Memory B cell (primary cell): ENCODE data around the gene CCT5.
A peak's percentile ranks its signal among the peaks of the same experiment; 100 is the strongest.
"Not testable (repeated sequence)": the region's sequence is repeated elsewhere in the genome, so short reads cannot be mapped to it uniquely, and the experiment has no call there.

Experiments
- ATAC-seq: fragments of 150-1000 bp; cut with Tn5 transposase; 2 replicates; pipeline ENCODE4 v1.10.0; 2021; ENCODE audit warnings: low read depth, mild to moderate bottlenecking, moderate library complexity
- DNase-seq, 2 donors: peaks; one replicate each; pipeline ENCODE4 v3.0.0; 2022; ENCODE audit warnings: low spot score in 2 of 2
- H3K27ac Mint-ChIP-seq: one replicate; pipeline ENCODE4 v1.8.0; 2022; ENCODE audit warnings: mild to moderate bottlenecking, moderate library complexity, mixed read lengths
- H3K27me3 Mint-ChIP-seq: one replicate; pipeline ENCODE4 v1.8.0; 2022; ENCODE audit warnings: mixed read lengths
- H3K36me3 Mint-ChIP-seq: one replicate; pipeline ENCODE4 v1.8.0; 2022; ENCODE audit warnings: mild to moderate bottlenecking, mixed read lengths
- H3K4me1 Mint-ChIP-seq: one replicate; pipeline ENCODE4 v1.8.0; 2022; ENCODE audit warnings: mixed read lengths
- H3K4me3 Mint-ChIP-seq: one replicate; pipeline ENCODE4 v1.8.0; 2022; ENCODE audit warnings: mild to moderate bottlenecking, moderate library complexity, mixed read lengths
- H3K9me3 Mint-ChIP-seq: one replicate; pipeline ENCODE4 v1.8.0; 2022; ENCODE audit warnings: mixed read lengths

Gene CCT5

DNA sequence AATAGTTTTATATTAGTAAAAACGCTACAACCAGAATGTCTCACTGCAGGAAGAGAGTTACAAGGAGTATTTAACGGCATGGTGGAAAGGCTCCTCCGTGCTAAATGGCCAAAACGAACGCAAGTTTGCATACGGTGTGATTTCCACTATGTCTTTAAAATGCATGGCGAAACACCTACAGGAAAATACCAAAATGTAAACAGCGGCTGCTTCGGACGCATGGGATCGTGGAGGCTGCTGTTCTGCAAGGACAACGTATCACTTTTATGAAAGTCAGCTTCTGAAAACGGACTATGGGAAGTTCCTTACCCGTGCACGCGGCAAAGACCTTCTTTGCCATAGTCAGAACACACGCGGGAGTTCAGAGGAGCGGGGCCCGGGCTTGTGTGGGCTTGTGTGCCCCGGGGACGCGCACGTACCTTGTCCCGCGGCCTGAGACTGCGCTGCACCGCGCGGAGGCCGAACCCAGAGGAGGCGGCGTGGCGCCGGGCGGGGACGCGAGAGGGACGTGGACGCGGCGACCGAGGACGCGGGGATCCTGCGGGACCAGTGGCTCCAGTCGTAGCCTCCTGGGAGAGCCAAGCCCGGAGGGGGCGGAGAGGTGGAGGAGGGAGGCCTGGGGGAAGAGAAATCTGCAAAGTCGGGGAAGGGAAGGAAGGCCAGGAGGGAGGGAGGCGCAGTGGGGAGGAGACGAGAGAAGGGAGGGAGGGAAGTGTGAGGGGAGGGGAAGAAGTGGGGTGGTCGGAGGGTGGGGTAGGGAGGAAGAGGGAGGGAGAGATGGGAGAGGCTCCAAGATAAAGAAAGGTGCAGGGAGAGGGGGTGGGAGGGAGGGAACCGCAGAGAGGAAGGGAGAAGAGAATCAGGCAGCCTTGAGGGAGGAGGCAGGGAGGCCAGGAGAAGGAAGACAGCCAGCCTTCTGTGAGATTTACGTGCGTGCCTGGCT is 57.4 kb downstream of the CCT5 start, which contains the start of gene CMBL:
CMBL (minus strand) TSS at position 697 of the 943 bp plus-strand sequence. CDS start 17,140 bp downstream, outside the sequence.
- ATAC-seq (peak; percentile 74), DNase-seq (peak; percentile 2 to 13)
- Mint-ChIP-seq H3K27me3 (peaks cover 25% of the 10 kb centered on the region), H3K4me1 (peaks cover 7% of the 10 kb centered on the region), H3K4me3 (peak within 1 kb of the TSS; percentile 91), H3K36me3 (peaks cover 2% of the 10 kb centered on the region), H3K27ac (no peak within 1 kb of the TSS), H3K9me3 (no peaks in the 10 kb centered on the region)

DNA sequence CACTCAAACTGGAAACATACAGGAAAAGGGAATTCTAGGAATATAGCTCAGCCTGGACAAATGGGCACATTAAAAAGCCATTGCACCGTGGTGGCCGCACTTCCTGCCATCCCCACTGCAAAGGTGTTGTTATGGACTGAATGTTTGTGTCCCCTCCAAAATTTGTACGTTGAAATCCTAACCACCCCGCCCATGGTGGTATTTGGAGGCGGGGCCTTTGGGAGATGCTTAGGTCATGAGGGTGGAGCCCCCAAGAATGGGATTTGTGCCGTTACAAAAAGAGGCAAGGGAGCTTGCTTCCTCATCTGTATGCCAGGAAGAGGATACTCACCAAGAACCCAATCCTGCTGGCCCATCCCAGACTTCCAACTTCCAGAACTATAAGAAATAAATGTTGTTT is 58.8 kb downstream of the CCT5 start:
- DNase-seq (no peak), ATAC-seq (no peak)
- Mint-ChIP-seq H3K9me3 (no peaks in the 10 kb centered on the region), H3K27me3 (peaks cover 25% of the 10 kb centered on the region), H3K27ac (no peak overlapping the region), H3K4me3 (peak overlapping the region; percentile 14), H3K4me1 (peaks cover 7% of the 10 kb centered on the region), H3K36me3 (peaks cover 2% of the 10 kb centered on the region)

DNA sequence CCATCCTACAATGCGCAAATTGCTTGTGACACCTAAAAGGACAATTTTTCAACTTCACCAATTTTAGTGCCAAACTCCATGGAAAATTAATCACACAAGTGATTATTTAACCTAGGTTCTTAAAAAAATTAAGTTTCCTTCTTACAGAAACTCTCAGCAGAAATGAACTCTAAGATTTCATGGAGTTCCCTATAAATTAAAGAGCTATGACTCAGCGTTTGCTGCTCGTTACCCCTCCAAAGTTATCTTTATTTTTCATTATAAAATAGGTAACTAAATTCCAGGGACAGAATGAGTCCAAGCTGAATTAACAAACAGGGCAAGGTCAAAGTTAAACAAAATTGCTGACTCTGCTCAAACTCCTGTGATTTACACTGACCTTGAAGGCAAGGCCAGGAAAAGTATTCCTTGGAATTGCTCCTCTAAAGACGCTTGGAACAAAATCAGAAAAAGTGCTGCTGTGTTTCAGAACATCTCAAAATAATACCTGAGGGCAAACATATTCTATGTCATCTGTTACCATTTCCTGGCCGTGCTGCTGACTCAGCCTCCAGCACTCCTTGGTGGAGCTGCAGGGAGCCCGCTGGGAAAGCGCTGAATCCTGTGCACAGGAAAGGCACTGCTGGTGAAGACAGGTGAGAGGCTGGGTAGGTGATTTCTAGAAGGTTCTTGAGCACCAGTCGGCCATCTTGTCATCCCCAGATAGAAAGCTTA is 60.1 kb downstream of the CCT5 start:
- DNase-seq, result no peak
- Mint-ChIP-seq H3K27ac (no peak overlapping the region), H3K9me3 (no peaks in the 10 kb centered on the region), H3K36me3 (peaks cover 2% of the 10 kb centered on the region), H3K4me1 (peaks cover 7% of the 10 kb centered on the region), H3K27me3 (peaks cover 22% of the 10 kb centered on the region), H3K4me3 (no peak overlapping the region)
- ATAC-seq, result no peak

DNA sequence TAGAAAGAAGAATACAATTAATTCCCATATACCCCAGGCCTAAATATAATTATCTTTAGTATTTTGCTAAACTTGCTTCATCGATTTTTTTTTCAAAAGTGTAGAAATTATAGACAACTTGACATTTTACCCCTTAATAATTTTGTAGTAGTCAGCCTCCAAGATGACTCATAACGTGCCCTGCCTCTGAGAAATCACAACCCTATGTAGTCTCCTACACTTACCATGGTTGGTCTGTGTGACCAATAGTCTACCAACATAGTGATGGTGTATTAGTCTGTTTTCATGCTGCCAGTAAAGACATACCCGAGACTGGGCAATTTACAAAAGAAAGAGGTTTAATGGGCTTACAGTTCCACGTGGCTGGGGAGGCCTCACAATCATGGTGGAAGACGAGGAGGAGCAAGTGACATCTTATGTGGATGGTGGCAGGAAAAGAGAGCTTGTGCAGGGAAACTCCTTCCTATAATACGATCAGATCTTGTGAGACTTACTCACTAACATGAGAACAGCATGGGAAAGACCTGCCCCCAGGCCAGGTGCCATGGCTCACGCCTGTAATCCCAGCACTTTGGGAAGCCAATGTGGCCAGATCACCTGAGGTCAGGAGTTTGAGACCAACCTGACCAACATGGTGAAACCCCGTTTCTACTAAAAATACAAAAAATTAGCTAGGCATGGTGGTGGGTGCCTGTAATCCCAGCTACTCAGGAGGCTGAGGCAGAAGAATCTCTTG is 60.9 kb downstream of the CCT5 start:
- DNase-seq, H3K27ac Mint-ChIP-seq: not testable (repeated sequence)
- H3K27me3 Mint-ChIP-seq, result peaks cover 20% of the 10 kb centered on the region

DNA sequence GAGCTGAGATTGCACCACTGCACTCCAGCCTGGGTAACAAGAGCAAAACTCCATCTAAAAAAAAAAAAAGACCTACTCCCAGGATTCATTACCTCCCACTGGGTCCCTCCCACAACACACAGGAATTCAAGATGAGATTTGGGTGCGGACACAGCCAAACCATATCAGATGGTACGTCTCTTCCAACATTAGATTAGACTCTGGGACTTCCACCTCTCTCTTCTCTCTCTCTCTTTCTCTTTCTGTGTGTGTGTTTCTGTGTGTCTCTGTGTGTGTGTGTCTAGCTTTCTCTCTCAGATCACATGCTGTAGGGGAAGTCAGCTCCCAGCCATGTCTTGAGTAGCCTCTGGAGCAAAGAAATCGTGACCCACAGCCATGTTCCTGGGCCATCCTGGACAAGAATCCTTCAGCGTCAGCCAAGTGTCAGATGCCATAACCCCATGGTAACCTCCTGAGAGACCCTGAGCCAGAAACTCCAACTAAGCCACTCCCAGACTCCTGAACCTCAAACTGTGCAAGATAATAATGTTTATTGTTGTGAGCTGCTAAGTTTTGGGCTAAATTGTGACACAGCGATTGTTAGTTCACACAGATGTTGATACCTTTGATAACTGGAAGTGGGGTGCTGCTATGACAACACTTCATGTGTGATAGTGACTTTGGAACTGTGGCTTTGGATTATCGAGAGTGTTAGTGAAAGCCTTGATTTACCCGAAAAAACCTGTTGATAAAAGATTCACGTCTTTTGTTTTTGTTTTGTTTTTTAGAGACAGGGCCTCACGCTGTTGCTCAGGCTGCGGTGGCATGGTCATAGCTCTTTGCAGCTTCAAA is 61.7 kb downstream of the CCT5 start:
- DNase-seq (no peak), ATAC-seq (no peak)
- Mint-ChIP-seq H3K4me3 (no peak overlapping the region), H3K4me1 (peaks cover 7% of the 10 kb centered on the region), H3K9me3 (no peaks in the 10 kb centered on the region), H3K27ac (no peak overlapping the region), H3K36me3 (peaks cover 2% of the 10 kb centered on the region), H3K27me3 (peaks cover 16% of the 10 kb centered on the region)

More for the DNA sequence above, 60.9 kb downstream of the CCT5 start:
- not testable (repeated sequence) for H3K4me3 Mint-ChIP-seq, H3K4me1 Mint-ChIP-seq, H3K36me3 Mint-ChIP-seq, H3K9me3 Mint-ChIP-seq, ATAC-seq

DNA sequence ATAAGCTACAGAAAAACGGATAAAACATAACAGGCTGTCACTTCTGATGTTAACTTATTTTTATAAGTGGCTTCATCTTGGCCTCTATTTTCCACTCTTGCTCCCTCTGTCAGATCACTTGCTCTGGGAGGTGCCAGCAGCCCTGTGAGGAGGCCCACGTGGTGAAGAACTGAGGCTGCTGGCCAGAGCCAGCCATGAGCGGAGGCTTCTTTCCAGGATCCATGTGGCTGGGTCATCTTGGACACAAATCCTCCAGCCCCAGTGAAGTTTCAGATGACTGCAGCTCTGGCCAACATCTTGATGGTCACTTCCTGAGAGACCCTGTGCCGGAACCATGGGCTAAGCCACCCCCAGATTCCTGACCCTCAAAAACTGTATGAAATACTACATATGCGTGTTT is 65.1 kb downstream of the CCT5 start:
- H3K4me3 Mint-ChIP-seq, result no peak overlapping the region
- ATAC-seq, result no peak
- no peaks in the 10 kb centered on the region for H3K36me3 Mint-ChIP-seq
- H3K27ac Mint-ChIP-seq, result no peak overlapping the region
- DNase-seq, result no peak
- no peaks in the 10 kb centered on the region for H3K4me1 Mint-ChIP-seq
- H3K9me3 Mint-ChIP-seq, result no peaks in the 10 kb centered on the region
- H3K27me3 Mint-ChIP-seq, result peaks cover 5% of the 10 kb centered on the region
